ENCODE data around the gene BEND6.

Gene BEND6

DNA sequence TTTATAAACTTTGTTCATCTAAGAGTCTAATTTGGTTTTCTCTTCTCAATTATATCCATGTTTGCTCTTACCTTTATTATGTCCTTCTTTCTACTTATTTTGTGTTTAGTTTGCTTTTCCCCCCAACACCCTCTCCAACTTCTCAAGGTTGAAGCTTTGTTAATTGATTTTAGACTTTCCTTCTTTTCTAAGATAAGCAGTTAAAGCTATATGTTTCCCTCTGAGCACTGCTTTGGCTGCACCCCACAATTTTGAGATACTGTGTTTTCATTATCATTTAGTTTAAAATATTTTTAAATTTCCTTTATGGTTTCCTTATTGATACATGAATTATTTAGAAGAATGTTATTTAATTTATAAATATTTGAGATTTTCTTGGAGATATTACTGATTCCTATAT, 13.9 kb upstream of the BEND6 start:
- no peak for DNase-seq (ENCODE audit: low spot score)

DNA sequence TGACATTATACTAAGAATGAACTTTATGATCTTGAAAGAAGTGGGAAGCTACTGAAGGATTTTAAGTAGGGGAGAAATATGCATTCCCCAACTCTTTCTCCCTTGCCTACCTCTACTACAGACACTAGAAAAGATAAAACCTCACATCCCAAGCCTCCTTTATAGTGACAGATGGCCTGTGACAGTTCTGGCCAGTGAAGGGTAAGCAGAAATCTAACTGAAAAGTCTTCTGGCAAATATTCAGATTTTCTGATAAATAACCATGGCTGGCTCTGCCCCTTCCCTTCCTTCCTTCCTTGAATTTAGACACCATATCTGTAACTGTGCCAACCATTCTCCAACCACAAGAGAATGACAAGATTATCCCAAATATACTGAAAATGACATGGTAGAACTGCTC, 10.2 kb upstream of the BEND6 start:
- DNase-seq (ENCODE audit: low spot score): no peak

- no peak for DNase-seq (ENCODE audit: low spot score)
Observed at GRCh38 chr6:56946368-56946767, 8.5 kb upstream of the BEND6 start.

- no peak for DNase-seq (ENCODE audit: low spot score)
Observed at GRCh38 chr6:56947924-56948323, 7.0 kb upstream of the BEND6 start.

GRCh38 chr6:56949265-56949664, 5.6 kb upstream of the BEND6 start:
- DNase-seq (ENCODE audit: low spot score): no peak

DNA sequence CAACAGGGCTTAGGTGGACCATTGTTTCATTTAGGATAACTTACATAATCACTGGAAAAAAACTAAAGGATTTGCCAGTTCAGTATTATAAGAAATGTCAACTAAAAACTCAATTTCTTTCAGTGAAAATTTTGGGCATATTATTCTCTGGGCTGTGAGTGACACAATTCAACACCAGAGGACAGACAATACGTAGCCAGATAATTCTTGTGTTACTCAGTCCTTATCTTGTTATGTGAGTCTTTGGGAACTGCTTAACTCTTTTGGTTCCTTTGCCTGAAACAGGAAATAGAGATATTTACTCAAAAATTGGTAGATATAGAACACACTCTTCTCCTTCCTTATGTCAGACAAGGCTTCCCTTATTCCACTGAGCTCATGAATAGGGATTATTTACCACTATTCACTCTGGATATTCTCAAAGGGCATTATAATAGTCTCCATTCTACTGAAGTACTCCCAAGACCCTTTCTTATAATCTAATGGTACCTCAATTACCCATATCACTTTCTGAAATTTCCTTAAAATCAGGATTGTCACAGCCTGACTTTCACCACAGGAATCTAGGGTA, 4.9 kb upstream of the BEND6 start:
- DNase-seq (ENCODE audit: low spot score): no peak

DNA sequence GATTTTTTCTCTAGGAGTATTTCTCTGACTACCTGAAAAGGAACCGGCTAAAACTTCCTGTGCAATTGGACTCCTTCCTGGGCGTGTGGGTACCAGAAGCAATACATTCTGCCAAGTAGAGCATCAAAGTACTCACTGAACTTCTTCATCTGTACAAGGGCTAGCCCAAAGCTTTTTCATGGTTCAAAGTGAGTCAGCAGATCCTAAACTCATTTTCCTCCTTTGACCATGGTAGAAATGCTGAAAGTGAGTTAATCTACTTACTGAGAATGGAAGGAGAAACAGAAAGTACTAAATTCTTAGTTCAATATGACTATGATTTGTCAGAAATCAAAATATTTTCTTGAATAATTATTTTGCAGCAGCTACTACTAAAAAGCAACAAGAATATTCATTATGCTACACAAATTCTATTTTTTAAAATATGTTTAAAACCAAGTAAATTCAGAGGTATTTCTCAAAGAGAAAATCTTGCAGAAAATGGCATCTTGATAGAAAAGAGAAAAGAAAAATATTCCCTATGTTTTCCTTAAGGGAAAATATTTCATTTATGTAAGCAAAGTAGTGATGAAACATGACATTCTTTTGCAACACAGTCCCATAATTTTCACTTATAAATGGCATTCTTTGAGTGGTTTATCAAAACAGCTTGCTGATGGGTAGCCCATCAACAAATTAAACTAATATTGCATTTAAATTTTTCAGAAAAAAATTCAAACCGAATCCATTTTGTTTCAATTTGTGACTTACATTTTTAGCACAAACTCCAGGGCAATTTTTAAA, 3.7 kb upstream of the BEND6 start:
- DNase-seq (ENCODE audit: low spot score): no peak

DNA sequence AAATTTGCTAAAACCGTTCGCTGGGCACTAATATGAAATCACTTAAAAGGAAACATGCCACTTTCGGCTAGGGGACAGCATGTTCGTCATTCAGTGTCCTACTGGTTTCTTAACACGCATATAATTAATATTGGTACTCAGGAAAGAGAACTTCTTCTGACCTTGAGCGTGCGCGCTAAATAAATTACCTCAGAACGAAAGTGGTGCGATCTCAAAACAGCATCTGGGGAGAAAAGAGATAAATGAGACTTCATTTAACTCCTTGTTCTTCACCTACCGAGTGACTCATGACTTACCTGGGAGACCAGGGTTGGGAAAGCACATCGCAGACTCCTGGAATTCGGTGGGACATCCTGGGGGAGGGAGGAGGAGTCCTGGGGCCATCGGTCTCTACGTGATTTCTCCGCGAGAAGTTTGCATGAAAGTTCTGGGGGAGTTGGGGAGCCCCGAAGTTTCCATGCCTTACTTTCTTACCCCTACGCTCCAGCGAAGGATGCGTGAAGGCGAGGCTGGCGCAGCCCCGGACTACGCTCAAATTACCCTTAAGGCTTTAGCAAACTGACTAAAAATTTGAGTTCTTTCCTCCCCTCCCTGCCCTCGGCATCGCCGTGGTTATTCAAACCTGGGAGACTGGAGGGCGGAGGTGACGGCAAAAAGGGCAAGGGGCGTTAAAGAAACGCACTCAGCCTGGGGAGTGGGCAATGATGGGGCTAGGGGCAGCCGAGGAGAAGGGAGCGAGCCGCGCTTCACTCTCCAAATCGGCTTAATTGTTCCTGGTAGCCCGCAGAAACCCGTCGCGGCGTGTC, 1.1 kb upstream of the BEND6 start:
- no peak for DNase-seq (ENCODE audit: low spot score)

GRCh38 chr6:56955171-56956155, 556 bp downstream of the BEND6 start:
- DNase-seq (ENCODE audit: low spot score): peak; percentile 63

- no peak for DNase-seq (ENCODE audit: low spot score)
Observed at GRCh38 chr6:56956491-56956890, 1.6 kb downstream of the BEND6 start.

GRCh38 chr6:56957856-56958255, 2.9 kb downstream of the BEND6 start:
- no peak for DNase-seq (ENCODE audit: low spot score)

DNA sequence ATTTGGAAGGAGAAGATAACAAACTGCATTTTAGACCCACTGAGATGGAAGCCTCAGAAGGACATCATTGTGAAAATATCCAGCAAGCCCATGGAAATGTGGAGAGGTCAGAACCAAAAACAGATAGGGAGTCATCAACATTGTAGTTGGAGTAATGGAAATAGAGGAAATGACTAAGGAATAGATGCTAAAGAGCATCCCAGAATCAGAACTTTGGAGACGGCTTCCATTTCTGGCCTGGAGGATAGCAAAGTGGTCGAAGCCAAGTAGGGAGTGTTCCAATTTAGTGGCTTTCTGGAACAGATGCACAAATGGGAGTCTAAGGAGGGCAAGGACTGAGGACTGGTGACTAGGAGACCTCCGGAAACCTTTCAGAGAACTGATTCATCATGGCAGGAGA, 3.6 kb downstream of the BEND6 start:
- DNase-seq (ENCODE audit: low spot score): no peak

DNA sequence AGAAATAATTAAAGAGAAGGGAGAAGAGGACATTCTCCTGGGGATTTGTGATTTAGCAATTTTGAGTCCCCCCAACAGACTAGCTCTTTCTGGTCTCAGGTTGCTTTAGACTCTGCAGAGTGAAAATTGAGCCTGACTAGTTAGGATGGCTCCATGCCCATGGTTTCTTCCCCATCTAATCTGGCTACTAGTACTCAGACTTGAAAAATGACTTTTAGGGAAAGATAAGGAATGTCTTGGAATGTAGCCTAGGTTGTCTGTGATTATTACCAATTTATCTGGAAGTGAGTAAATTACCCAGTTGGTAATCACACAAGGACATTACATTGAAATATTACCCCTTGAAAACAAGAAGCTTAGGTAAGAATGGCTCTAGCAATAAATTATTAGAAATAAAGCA, 4.2 kb downstream of the BEND6 start:
- no peak for DNase-seq (ENCODE audit: low spot score)

DNA sequence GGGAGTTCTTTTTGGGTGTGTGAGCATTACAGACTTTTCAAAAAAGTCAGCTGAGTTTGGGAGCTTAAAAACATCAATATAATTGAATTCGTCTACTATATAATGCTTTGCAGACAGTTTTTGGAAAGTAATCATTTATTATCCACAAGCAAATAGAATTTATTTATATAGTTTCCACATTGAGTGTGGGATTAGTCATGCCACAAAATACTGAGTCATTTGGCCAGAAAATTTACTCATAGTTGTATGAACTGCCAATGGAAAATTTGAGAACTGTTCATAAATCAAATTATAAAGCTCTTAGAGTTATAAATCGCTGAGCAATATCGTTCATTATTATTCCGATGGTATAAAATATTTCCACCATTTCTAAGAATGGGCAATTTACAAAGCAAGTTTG, 5.0 kb downstream of the BEND6 start:
- DNase-seq (ENCODE audit: low spot score): no peak

DNA sequence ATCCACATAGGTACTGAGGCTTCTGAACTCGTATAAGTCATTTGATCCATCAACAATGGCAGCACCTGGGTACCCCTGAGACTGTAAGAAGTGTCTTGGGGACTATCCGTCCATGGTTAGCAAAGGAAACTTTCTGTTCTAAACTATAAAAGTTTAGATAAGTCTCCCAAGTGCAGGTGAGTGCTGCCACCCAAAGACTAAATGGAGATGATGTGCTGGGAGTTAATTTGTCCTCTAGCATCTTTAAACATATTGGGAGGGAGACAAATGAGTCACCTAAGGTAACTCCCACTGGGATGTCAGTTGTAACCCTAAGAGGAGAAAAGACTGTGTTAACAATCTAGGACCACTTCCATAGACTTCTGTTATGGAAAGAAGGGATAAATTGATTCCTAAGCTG, 6.2 kb downstream of the BEND6 start:
- no peak for DNase-seq (ENCODE audit: low spot score)

DNA sequence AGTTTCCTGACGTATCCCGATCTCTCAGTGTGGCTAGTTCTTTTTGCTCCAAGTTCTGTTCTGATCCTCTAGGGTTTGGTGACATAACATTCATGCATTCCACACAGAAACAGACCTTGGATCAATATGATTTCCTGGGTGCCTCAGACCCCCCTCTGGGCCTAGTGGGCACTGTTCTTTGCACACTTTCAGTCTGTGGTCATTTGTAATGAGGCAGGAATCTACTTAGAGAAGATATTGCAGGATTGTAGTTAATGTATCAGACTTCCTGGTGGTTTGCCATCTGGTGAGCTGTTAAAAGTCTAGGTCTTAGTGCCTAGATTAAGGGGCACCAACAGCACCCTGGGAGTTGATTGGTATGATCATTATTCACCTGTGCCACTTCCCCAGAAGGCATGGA, 7.5 kb downstream of the BEND6 start:
- DNase-seq (ENCODE audit: low spot score): no peak

GRCh38 chr6:56963043-56963442, 8.1 kb downstream of the BEND6 start:
- no peak for DNase-seq (ENCODE audit: low spot score)

- DNase-seq (ENCODE audit: low spot score): no peak
Observed at GRCh38 chr6:56963793-56964192, 8.9 kb downstream of the BEND6 start.

GRCh38 chr6:56965126-56965525, 10.2 kb downstream of the BEND6 start:
- no peak for DNase-seq (ENCODE audit: low spot score)

DNA sequence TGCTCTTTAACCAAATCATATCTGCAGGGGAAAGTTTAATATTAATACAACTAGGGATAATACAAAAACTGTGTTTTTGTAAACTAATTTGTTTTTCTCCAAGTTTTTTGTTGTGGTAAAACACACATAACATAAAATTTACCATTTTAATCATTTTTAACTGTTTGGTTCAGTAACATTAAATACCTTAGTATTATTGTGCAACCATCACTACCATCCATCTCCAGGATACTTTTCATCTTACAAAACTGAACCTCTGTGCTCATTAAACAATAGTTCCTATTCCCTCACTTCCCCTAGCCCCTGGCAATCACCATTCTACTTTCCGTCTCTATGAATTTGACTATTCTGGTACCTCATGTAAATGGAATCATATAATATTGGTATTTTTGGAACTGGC, 15.9 kb downstream of the BEND6 start:
- DNase-seq (ENCODE audit: low spot score): no peak

DNA sequence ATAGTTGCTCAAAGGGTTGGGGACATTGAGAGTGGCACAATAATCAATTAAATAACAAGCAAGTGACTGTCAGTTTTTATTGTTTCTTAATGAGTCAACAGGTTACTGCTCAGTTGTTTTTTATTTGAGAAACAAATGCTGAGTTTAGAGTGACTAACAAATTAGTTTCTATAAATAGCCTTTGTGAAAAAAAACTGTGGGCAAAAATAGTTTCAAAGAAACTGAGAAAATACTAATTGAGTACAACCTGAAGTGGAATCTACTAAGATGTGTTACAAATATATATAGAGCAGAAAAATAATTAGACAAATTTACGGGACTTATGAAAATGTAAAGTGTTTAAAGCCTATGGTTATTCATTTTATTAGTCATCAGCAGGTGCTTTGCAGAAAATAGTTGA, 22.3 kb downstream of the BEND6 start:
- DNase-seq (ENCODE audit: low spot score): no peak

- DNase-seq (ENCODE audit: low spot score): no peak
Observed at GRCh38 chr6:56978530-56978929, 23.6 kb downstream of the BEND6 start.
